K562 (cell line): ENCODE data around the gene ATG7. TPM values are rescaled to one million over a fixed set of nuclear protein-coding genes. Genes with fewer than 3 reads are reported as not detected.
A peak's percentile ranks its signal among the peaks of the same experiment; 100 is the strongest.

Experiments used
- ATAC-seq: fragments of 200-7000 bp; cut with Tn5 transposase; 3 replicates; pipeline ENCODE4 v1.9.1; 2020; ENCODE audit warnings: moderate library complexity
- BruUV-seq: library from RNA; stranded (reverse); fragments of 400-500 nt; replicated peaks from 2 replicates; lab custom pipeline; 2021; lab: Mats Ljungman, UMichigan
- CTCF ChIA-PET: fragments of 300-600 bp; formaldehyde crosslinking; extraction: SDS; loops from one replicate; lab custom pipeline; 2021; ENCODE audit warnings: low intra/inter-chr PET ratio; lab: Yijun Ruan, JAX
- POLR2A ChIA-PET: fragments of 300-600, 350-650 bp; sonication (Branson Sonifier 250); formaldehyde crosslinking; extraction: SDS; loops from one replicate; lab custom pipeline; 2021; ENCODE audit warnings: antibody characterized with exemption, inconsistent platforms; lab: Yijun Ruan, JAX
- DNase-seq, 4 experiments: peaks; one replicate each; pipeline versions ENCODE4 v3.0.0 to v3.0.0-alpha.2; 2011 to 2018; ENCODE audit warnings: low spot score in 3 of 4, mixed read lengths in 3 of 4; ENCODE audit errors: extremely low read depth in 1 of 4
- FAIRE-seq: peaks from 2 replicates; lab custom pipeline; 2011; peaks lifted over from hg19 to GRCh38; lab: Jason Lieb, UNC
- H2AFZ ChIP-seq: 2 replicates; pipeline ENCODE4 v1.6.0; 2011; ENCODE audit warnings: low read depth, low read length, control low read depth, inconsistent platforms
- H3K27ac ChIP-seq: fragments of 200-600 bp; 3 replicates; pipeline ENCODE4 v1.8.0; 2011; ENCODE audit warnings: low read depth, mild to moderate bottlenecking, control low read depth, inconsistent platforms, low read length, moderate library complexity, mixed read lengths; ENCODE audit errors: extremely low read depth
- H3K27me3 ChIP-seq, 2 experiments: fragments of 300-600 bp in 1 of 2; 2 replicates in 1 of 2; 3 replicates in 1 of 2; pipeline versions ENCODE4 v1.6.0 to v1.8.0; 2011; ENCODE audit warnings: inconsistent platforms in 2 of 2, low read length in 2 of 2, mild to moderate bottlenecking in 1 of 2, mixed read lengths in 1 of 2, moderate library complexity in 1 of 2; ENCODE audit not compliant: control insufficient read depth in 2 of 2, insufficient read depth in 2 of 2
- H3K36me3 ChIP-seq: fragments of 300-600 bp; 3 replicates; pipeline ENCODE4 v1.8.0; 2011; ENCODE audit warnings: mild to moderate bottlenecking, low read length, inconsistent platforms; ENCODE audit not compliant: control insufficient read depth, insufficient read depth
- H3K4me1 ChIP-seq, 2 experiments: fragments of 200-600 bp in 1 of 2; replicated peaks in 1 of 2; 2 replicates in 1 of 2; 3 replicates in 1 of 2; pipeline versions ENCODE4 v1.5.1 to v1.8.0; 2011; ENCODE audit warnings: inconsistent platforms in 2 of 2, low read length in 2 of 2, mild to moderate bottlenecking in 1 of 2, mixed read lengths in 1 of 2, moderate library complexity in 1 of 2; ENCODE audit not compliant: control insufficient read depth in 2 of 2, insufficient read depth in 2 of 2
- H3K4me2 ChIP-seq: 2 replicates; pipeline ENCODE4 v1.6.1; 2011; ENCODE audit warnings: low read length, control low read depth, inconsistent platforms, mixed read lengths; ENCODE audit not compliant: insufficient read depth
- H3K4me3 ChIP-seq: fragments of 200-600 bp; sonication (generic), shearing (Covaris generic); 2 replicates; pipeline ENCODE4 v1.5.1; 2016; ENCODE audit warnings: control low read depth, inconsistent platforms
- H3K79me2 ChIP-seq: fragments of 200-600 bp; 3 replicates; pipeline ENCODE4 v1.8.0; 2011; ENCODE audit warnings: low read length, inconsistent platforms; ENCODE audit not compliant: control insufficient read depth, insufficient read depth
- H3K9ac ChIP-seq, 2 experiments: 2 replicates each; pipeline versions ENCODE4 v1.6.0 to v1.6.1; 2011; ENCODE audit warnings: low read depth in 2 of 2, low read length in 2 of 2, control low read depth in 1 of 2, inconsistent platforms in 1 of 2, mild to moderate bottlenecking in 1 of 2, mixed read lengths in 1 of 2; ENCODE audit not compliant: insufficient read depth in 1 of 2
- H3K9me1 ChIP-seq: one replicate; pipeline ENCODE4 v1.6.0; 2011; ENCODE audit warnings: inconsistent platforms, mild to moderate bottlenecking, low read length, moderate library complexity; ENCODE audit not compliant: control insufficient read depth, insufficient read depth
- H3K9me3 ChIP-seq: replicated peaks from 2 replicates; pipeline ENCODE4 v1.5.1; 2011; ENCODE audit warnings: low read depth, low read length, inconsistent platforms; ENCODE audit not compliant: control insufficient read depth, insufficient read depth
- H4K20me1 ChIP-seq: replicated peaks from 2 replicates; pipeline ENCODE4 v1.6.1; 2011; ENCODE audit warnings: low read length, inconsistent platforms, mixed read lengths; ENCODE audit not compliant: control insufficient read depth, insufficient read depth
- ASH1L ChIP-seq: fragments of 450-650 bp; IDR thresholded peaks from 2 replicates; pipeline ENCODE4 v1.6.1; 2018; ENCODE audit warnings: borderline replicate concordance, mild to moderate bottlenecking, low read depth; ENCODE audit not compliant: partially characterized antibody
- BRCA1 ChIP-seq, 2 experiments: fragments of 450-650 bp in 1 of 2; sonication (generic) in 1 of 2; formaldehyde crosslinking in 1 of 2; IDR thresholded peaks; 2 replicates each; pipeline versions ENCODE4 v1.5.0 to v1.6.1; 2017 to 2020; ENCODE audit warnings: mild to moderate bottlenecking in 1 of 2, missing genetic modification reagents in 1 of 2
- CBFB ChIP-seq: sonication (generic); formaldehyde crosslinking; IDR thresholded peaks from 2 replicates; pipeline ENCODE4 v1.4.0; 2020; ENCODE audit warnings: mild to moderate bottlenecking, missing genetic modification reagents
- CBX2 ChIP-seq: fragments of 200-600 bp; sonication (generic); IDR thresholded peaks from one replicate; pipeline ENCODE4 v1.6.1; 2012; ENCODE audit warnings: mild to moderate bottlenecking, low read length, inconsistent platforms; ENCODE audit not compliant: insufficient read depth, poor library complexity, severe bottlenecking
- CHCHD3 ChIP-seq: fragments of 250-450 bp; sonication (Bioruptor Pico); IDR thresholded peaks from 2 replicates; pipeline ENCODE4 v2.1.2; 2022; ENCODE audit warnings: mild to moderate bottlenecking
- MAFF ChIP-seq: IDR thresholded peaks from 2 replicates; pipeline ENCODE4 v1.6.1; 2012; ENCODE audit warnings: low read length, improper control_type of control experiment
- MECOM ChIP-seq: fragments of 250-450 bp; sonication (Bioruptor Pico); IDR thresholded peaks from 2 replicates; pipeline ENCODE4 v1.8.0; 2022; ENCODE audit warnings: inconsistent platforms
- POLR2AphosphoS2 ChIP-seq: IDR thresholded peaks from 2 replicates; pipeline ENCODE4 v1.6.1; 2012; ENCODE audit warnings: low read length, improper control_type of control experiment
- REST ChIP-seq, 2 experiments: fragments of 450-650 bp; formaldehyde crosslinking in 1 of 2; IDR thresholded peaks; 2 replicates each; pipeline versions ENCODE4 v1.4.0 to v1.6.1; 2014 to 2020; ENCODE audit warnings: mild to moderate bottlenecking in 2 of 2, borderline replicate concordance in 1 of 2, low read depth in 1 of 2
- STAT5A ChIP-seq: IDR thresholded peaks from 2 replicates; pipeline ENCODE4 v1.6.1; 2012; ENCODE audit warnings: low read length, inconsistent platforms, borderline replicate concordance
- TAF7 ChIP-seq: fragments of 450-650 bp; IDR thresholded peaks from 2 replicates; pipeline ENCODE4 v1.6.1; 2016; ENCODE audit warnings: missing genetic modification characterization, missing compliant biosample characterization
- ZNF668 ChIP-seq: fragments of 250-450 bp; sonication (Bioruptor Pico); IDR thresholded peaks from 2 replicates; pipeline ENCODE4 v1.8.0; 2022; ENCODE audit warnings: mild to moderate bottlenecking, inconsistent platforms
- WGBS: fragments of 100-300 bp; shearing (Covaris generic); methylation state at CpG from one replicate; pipeline ENCODE4 v1.1.6; 2016; ENCODE audit warnings: low coverage, mixed read lengths; ENCODE audit not compliant: insufficient coverage; ENCODE audit errors: missing lambda C conversion rate; 5-methylcytosine and 5-hydroxymethylcytosine counted together
- in situ Hi-C: fragments of 300-500 bp; cut with MboI; formaldehyde crosslinking; loops from 4 replicates; pipeline ENCODE4 v1.15.0; 2018; ENCODE audit warnings: inconsistent platforms, mixed read lengths
- intact Hi-C: fragments of 100-400 bp; cut with micrococcal nuclease; formaldehyde crosslinking; loops from 2 replicates; pipeline ENCODE4 v1.14.2; 2022
- polyA plus RNA-seq, 8 experiments: library from polyadenylated mRNA; depleted of rRNA in 4 of 8; stranded (reverse) in 5 of 8; unstranded in 3 of 8; fragments of >200 nt; fragmentation: Nextera tagmentation in 2 of 8; fragmentation: Illumina TruSeq in 1 of 8; extraction: Ambion mirVana in 2 of 8; extraction: Trizol in 1 of 8; gene quantifications; 2 replicates each; pipeline versions ENCODE4 v1.2.1 to v1.2.3, GENCODE V29; 2011 to 2014; ENCODE audit warnings: inconsistent platforms in 1 of 8, missing spikeins in 1 of 8
- total RNA-seq, 7 experiments: library from RNA; depleted of rRNA in 6 of 7; stranded (reverse); fragments of >200 nt in 6 of 7; fragmentation: Illumina TruSeq in 2 of 7; extraction: Trizol in 2 of 7; gene quantifications; 2 replicates each; pipeline versions ENCODE4 v1.2.1 to v1.2.3, GENCODE V29; 2011 to 2021; ENCODE audit warnings: low replicate concordance in 1 of 7

The ATG7 gene
- total and polyA plus RNA-seq, 9 of the 15 experiments (the other 6 are each of a cell fraction or from before 2014, with no cell fraction given), result 18.3 to 45.3 (median 33.6) TPM

DNA sequence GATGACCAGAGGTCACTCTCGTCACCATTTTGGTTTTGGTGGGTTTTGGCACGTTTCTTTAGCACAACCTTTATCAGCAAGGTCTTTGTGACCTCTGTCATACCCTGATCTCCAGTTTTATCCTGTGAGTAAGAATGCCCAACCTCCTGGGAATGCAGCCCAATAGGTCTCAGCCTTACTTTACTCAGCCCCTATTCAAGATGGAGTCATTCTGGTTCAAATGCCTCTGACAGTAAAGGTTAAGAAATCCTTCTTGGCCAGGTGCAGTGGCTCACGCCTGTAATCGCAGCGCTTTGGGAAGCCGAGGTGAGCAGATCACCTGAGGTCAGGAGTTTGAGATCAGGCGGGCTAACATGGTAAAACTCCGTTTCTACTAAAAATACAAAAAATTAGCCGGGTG lies 3.2 kb upstream of the ATG7 start:
- CTCF ChIA-PET, result no interaction called here
- Histone ChIP-seq H3K4me2 (no peak overlapping the region), H3K79me2 (peaks cover 18% of the 10 kb centered on the region), H3K9me1 (no peaks in the 10 kb centered on the region), H3K27me3 (peaks cover 3 to 10% of the 10 kb centered on the region in 2 experiments; a peak in 3 of 5 replicates), H3K4me1 (peaks cover 9 to 19% of the 10 kb centered on the region in 2 experiments; a peak in 4 of 5 replicates), H3K4me3 (no peak overlapping the region), H2AFZ (no peak overlapping the region), H4K20me1 (no peaks in the 10 kb centered on the region), H3K27ac (no peak overlapping the region), H3K36me3 (peaks cover 2% of the 10 kb centered on the region; the same call in 2 of the 3 replicates), H3K9me3 (no peaks in the 10 kb centered on the region), H3K9ac (no peak overlapping the region)
- DNase-seq, result no peak
- no peak for ATAC-seq
- POLR2A ChIA-PET, result no interaction called here
- no TSS peak for BruUV-seq
- intact Hi-C loops, result no loop called here
- in situ Hi-C loops, result no loop called here
- FAIRE-seq, result no peak
- WGBS, result 55% methylated on average over 8 of the region's 9 CpGs
- no peak for TF ChIP-seq TAF7
- no peak; the same call in 1 of the 2 replicates for TF ChIP-seq STAT5A
- no peak for TF ChIP-seq ASH1L
- TF ChIP-seq CBX2, result no peak
- 0 out of 2 replicates have a peak, but pooled peaks have one; percentile 11 for TF ChIP-seq MECOM (CRISPR knock-in tag)
- no peak for TF ChIP-seq BRCA1 (IDR thresholded peaks at IDR 0.05)
- no peak for TF ChIP-seq BRCA1 (CRISPR knock-in tag; IDR thresholded peaks at IDR 0.05)
- no peak for TF ChIP-seq CHCHD3 (CRISPR knock-in tag)
- no peak for TF ChIP-seq POLR2AphosphoS2
- no peak for TF ChIP-seq CBFB
- TF ChIP-seq ZNF668, result peak; percentile 84; the same call in 1 of the 2 replicates
- no peak for TF ChIP-seq REST (IDR thresholded peaks at IDR 0.05; ENCODE audit: borderline replicate concordance)
- TF ChIP-seq REST (CRISPR knock-in tag; IDR thresholded peaks at IDR 0.05; ENCODE audit: low read depth), result no peak
- TF ChIP-seq MAFF, result no peak
